DOHH2 (cell line): ENCODE data around the gene CHPT1.

Experiments used
- CTCF ChIP-seq: fragments of 200-600 bp; sonication (generic); IDR thresholded peaks from one replicate; pipeline ENCODE4 v1.5.1; 2014; ENCODE audit warnings: antibody characterized with exemption, mild to moderate bottlenecking, low read depth, low read length; ENCODE audit not compliant: poor library complexity, severe bottlenecking
- EZH2phosphoT487 ChIP-seq: fragments of 200-600 bp; sonication (generic); IDR thresholded peaks from 2 replicates; pipeline ENCODE4 v1.6.1; 2017; ENCODE audit warnings: borderline replicate concordance, mild to moderate bottlenecking, antibody characterized with exemption, low read length, moderate library complexity, mixed read lengths

- no peak for TF ChIP-seq CTCF
- TF ChIP-seq EZH2phosphoT487 = no peak
These were observed 16.8 kb upstream of the CHPT1 start for GRCh38 chr12:101680647-101681046.
